Smooth muscle cell of the brain vasculature (primary cell): ENCODE results near the gene ZNF684.
"Not testable (repeated sequence)": the region's sequence is repeated elsewhere in the genome, so short reads cannot be mapped to it uniquely, and the experiment has no call there.

Source experiments
- DNase-seq: peaks from one replicate; pipeline ENCODE4 v3.0.0-alpha.2; 2012; ENCODE audit warnings: low read depth, low spot score

The ZNF684 gene

DNA sequence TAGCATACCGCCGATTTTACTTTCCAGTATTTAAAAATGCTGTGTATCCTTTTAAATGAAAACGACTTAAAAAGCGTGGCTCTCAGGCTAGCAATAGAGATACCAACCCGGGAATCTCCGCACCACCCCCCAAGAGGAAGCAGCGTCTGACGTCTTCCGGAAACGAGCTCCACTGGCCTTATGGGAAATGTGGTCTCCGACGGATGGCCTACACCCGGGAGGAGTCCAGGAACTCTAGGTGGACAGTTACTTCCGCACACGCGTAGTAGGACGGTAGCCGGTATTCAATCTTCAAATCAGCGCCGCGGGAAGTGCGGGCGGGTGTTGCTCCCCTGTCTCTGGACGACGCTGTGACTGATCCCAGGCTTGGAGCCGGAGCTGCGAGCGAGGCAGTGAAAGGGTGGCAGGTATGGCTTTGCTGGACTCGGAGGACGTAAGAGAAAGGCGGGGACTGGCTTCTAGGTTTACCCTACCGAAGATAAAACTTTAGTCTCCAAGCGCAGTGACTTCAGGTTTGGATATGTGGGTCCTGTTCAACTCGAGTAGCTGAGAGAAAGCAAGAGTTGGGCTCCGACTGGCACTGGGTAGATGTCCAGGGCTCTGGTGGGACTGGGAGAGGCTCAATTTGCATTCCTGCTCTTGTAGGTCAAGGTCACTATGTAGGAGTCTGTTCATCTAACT, at the start of gene ZNF684:
TSS of gene ZNF684 (plus strand) at position 257 of the 681 bp plus-strand sequence. CDS start 1,530 bp downstream, outside the sequence.
- peak; percentile 62 for DNase-seq

GRCh38 chr1:40495315-40495903, 36.0 kb upstream of the ZNF684 start:
- no peak for DNase-seq

- DNase-seq = not testable (repeated sequence)
Observed at GRCh38 chr1:40502651-40503050, 28.8 kb upstream of the ZNF684 start.

GRCh38 chr1:40507973-40508372, 23.5 kb upstream of the ZNF684 start:
- no peak for DNase-seq

GRCh38 chr1:40508375-40509341, 22.8 kb upstream of the ZNF684 start, which contains the start of gene EXO5:
EXO5 (plus strand) TSS chr1:40508767; CDS start chr1:40514545, 5,778 bp downstream.
- DNase-seq = no peak

GRCh38 chr1:40519517-40519916, 11.9 kb upstream of the ZNF684 start:
- no peak for DNase-seq

DNA sequence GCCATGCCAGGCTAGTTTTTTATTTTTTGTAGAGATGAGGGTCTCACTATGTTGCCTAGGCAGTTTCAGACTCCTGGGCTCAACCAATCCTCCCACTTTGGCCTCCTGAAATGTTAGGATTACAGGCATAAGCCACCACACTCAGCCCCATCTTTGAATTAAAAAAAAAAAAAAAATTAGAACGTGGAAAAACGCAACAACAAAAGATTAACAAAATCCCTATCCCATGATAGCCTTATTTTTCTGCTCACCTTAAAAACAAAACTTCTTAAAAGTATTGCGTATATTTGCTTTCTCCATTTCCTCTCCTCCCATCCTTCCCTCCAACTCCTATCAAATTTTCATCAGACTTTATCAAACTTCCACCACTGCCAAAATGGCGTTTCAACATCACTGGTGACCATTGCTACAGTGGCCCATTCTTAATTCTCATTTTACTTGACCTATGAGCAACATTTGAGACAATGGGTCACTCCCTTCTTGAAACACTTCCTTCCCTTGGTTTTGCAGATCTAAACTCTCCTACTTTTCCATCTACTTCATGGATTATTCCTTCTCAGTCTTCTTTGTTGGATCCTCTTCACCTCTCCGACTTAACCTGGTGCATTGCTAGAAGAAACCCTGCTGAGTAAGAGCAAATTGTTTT, 579 bp upstream of the ZNF684 start:
- DNase-seq = no peak

DNA sequence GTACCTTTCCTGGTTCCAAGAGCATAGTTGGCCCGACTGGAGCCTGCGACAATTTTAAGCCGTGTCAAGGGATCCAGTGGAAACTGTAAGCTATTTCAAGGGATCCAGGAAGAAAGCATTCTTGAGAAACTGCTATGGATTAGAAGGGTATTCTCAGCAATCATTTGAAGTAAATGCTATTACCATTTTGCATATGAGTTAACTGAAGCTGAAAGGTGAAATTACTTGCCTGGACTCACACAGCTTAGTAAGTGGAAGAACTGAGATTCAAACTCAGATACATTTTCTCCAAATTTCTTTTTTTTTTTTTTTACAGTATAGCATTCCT, 589 bp downstream of the ZNF684 start:
- DNase-seq = no peak

DNA sequence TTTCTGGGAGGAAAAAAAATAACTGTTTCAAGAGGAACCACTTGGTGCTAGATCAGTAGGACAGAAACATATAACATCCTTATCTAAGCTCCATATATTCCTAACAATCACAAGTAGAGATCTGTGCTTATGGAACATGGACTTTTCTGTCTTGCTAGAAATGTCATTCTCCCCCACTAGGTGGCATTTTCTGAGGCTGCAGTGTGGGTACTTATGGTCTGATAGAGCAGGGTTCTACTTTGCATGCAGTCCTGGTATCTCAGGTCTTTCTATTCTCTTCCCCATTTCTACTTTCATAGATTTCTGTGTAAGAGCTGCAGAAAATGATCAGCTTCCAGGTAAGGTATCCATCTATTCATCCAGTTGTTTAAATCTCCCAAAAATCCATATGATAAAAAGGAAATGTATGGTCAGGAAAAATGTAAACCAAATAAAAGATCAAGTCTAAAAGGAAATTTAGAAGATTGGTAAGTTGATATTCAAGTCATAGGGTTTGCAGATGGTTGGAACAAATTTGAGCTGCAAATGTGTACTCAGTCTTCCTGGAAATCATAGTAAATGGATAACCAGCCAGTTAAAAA, 1.5 kb downstream of the ZNF684 start:
- no peak for DNase-seq

DNA sequence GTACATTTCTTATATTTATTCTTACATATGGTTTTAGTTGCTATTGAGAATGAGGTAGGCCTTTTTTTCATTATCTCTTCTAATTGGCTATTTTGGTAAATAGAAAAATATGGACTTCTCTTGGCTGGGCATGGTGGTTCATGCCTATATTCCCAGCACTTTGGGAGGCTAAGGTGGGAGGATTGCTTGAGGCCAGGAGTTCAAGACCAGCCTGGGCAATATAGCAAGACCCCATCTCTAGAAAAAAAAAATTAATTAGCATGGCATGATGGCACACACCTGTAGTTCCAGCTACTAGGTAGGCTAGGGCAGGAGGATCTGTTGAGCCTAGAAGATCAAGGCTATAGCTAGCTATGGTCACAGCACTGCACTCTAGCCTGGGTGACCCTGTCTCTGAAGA, 3.2 kb downstream of the ZNF684 start:
- no peak for DNase-seq

GRCh38 chr1:40535732-40536131, 4.3 kb downstream of the ZNF684 start:
- DNase-seq = no peak

- no peak for DNase-seq
Observed at GRCh38 chr1:40539338-40539737, 7.9 kb downstream of the ZNF684 start.

GRCh38 chr1:40546957-40547356, 15.5 kb downstream of the ZNF684 start:
- no peak for DNase-seq

DNA sequence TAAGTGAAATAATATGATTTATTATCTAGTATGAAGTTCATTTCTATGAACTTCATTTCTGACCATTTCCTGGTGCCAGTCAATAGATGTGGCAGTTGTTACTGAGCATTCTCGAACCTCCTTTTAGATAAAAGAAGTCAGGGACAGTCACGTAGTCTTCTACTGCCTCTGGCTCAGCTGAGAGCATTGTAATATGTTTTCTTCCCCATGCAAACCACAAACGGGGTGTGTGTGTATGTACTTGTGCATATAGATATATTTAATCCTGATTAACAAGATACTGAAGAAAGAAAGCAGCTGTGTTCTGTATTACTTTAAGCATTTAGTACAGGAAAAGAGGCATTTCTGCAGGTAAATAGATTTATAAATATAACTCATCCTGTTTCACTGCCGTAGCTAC, 21.6 kb downstream of the ZNF684 start:
- DNase-seq = no peak

DNA sequence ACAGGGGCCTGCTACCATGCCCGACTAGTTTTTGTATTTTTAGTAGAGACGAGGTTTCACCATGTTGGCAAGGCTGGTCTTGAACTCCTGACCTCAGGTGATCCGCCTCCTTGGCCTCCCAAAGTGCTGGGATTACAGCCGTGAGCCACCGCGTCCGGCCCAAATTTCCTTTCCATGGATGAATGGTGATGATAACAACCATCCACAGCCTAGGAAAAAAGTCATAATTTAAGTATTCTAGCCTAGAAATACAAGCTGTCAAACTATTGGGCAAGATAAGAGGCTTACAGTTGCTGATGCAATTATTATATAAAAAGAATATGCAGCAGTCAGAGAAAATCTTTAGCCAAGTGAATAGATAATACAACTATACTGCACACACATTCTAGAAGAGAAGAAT, 23.4 kb downstream of the ZNF684 start:
- not testable (repeated sequence) for DNase-seq

GRCh38 chr1:40556121-40556520, 24.7 kb downstream of the ZNF684 start:
- no peak for DNase-seq

- DNase-seq = not testable (repeated sequence)
Observed at GRCh38 chr1:40558241-40558640, 26.8 kb downstream of the ZNF684 start.

DNA sequence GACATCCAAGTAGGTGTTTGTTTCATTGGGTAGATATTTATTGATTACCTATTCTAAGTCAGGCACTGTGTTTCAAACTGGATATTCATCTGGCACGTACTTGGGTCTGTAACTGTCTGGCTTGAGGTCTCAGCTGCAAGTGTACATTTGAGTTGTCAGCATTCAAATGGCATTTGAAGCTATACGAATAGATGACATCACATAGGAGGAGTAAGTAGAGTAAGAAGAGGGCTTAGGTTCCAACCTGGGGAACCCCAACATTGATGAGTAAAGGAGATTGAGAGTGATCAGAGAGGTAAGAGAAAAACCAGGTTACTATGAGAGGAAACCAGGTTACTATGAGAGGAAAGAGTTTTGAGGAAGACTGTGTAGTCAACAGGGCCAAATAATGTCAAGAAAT, 30.7 kb downstream of the ZNF684 start:
- no peak for DNase-seq

GRCh38 chr1:40563266-40563665, 31.8 kb downstream of the ZNF684 start:
- DNase-seq = no peak

DNA sequence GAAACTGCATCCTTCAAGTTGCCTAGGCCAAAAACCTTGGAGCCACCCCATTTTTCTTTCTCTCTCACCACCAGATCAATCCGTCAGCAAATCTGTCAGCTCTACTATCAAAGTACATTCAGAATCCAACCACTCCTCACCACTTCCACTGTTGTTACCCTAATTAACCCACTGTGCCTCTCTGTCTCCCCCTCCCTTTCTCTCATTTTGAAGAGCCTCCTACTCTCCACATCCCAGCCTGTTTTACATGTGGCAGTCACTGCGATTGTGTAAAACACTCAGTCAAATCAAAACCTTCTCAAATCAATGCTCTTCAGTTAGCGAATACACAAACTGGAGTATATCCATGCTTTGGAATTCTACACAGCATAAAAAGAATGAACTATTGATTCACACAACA, 33.1 kb downstream of the ZNF684 start:
- no peak for DNase-seq

- no peak for DNase-seq
Observed at GRCh38 chr1:40564913-40565312, 33.5 kb downstream of the ZNF684 start.

DNA sequence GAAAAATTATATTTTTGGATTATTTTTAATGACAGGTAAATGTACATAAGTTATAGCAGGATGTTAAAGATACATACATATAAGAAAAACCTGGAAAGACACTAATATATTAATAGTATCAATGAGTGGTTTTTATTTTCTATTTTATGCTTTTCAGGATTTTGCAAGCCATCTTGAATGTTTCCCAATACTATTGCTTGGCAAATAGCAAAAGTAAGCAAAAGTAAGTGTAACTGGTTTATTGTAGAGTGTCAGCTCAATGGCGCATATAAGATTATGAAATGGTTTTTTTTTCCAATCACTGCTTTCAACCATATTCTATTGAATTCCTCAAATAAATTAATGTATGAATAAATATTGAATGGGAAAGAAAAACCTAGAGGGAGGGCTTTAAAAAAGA, 36.4 kb downstream of the ZNF684 start:
- no peak for DNase-seq
